Transverse colon (tissue), 4 donors: ENCODE measurements around the gene SLC25A25.
A peak's percentile ranks its signal among the peaks of the same experiment; 100 is the strongest.

Experiments
- POLR2A ChIP-seq: fragments of 450-650 bp; IDR thresholded peaks from one replicate; pipeline ENCODE4 v1.6.1; 2016; ENCODE audit warnings: antibody characterized with exemption, mild to moderate bottlenecking, moderate library complexity
- POLR2AphosphoS5 ChIP-seq, 3 donors: sonication (generic); formaldehyde crosslinking; IDR thresholded peaks; one replicate each; pipeline ENCODE4 v1.6.1; 2016; ENCODE audit warnings: antibody characterized with exemption in 3 of 3
- TF ChIP-seq, protein P1 (sequence below), 5 experiments: fragments of 200-600 bp in 3 of 5; fragments of 450-650 bp in 2 of 5; sonication (generic) in 3 of 5; IDR thresholded peaks; 1 replicate in 2 of 5; 2 replicates in 3 of 5; pipeline ENCODE4 v1.5.1; 2016 to 2017; ENCODE audit warnings: antibody characterized with exemption in 5 of 5, inconsistent platforms in 3 of 5, mild to moderate bottlenecking in 2 of 5, moderate library complexity in 1 of 5

GRCh38 chr9:128099231-128099931 is 31.3 kb downstream of the SLC25A25 start:
- TF ChIP-seq, protein P1, sequence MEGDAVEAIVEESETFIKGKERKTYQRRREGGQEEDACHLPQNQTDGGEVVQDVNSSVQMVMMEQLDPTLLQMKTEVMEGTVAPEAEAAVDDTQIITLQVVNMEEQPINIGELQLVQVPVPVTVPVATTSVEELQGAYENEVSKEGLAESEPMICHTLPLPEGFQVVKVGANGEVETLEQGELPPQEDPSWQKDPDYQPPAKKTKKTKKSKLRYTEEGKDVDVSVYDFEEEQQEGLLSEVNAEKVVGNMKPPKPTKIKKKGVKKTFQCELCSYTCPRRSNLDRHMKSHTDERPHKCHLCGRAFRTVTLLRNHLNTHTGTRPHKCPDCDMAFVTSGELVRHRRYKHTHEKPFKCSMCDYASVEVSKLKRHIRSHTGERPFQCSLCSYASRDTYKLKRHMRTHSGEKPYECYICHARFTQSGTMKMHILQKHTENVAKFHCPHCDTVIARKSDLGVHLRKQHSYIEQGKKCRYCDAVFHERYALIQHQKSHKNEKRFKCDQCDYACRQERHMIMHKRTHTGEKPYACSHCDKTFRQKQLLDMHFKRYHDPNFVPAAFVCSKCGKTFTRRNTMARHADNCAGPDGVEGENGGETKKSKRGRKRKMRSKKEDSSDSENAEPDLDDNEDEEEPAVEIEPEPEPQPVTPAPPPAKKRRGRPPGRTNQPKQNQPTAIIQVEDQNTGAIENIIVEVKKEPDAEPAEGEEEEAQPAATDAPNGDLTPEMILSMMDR (IDR thresholded peaks at IDR 0.05): no peak
- TF ChIP-seq POLR2A (peak; percentile 12), POLR2AphosphoS5 (IDR thresholded peaks at IDR 0.05) (no peak)
